Adipocyte (in vitro differentiated cells): ENCODE results near the gene TUSC2.

Experiments
- DNase-seq: peaks from one replicate; pipeline ENCODE4 v3.0.0-alpha.2; 2015; ENCODE audit warnings: low read depth
- H3K27me3 ChIP-seq: replicated peaks from 2 replicates; pipeline ENCODE4 v1.7.0; 2013; ENCODE audit warnings: mild to moderate bottlenecking, low read length, moderate library complexity; ENCODE audit not compliant: control insufficient read depth, insufficient read depth
- H3K36me3 ChIP-seq: 2 replicates; pipeline ENCODE4 v1.7.0; 2013; ENCODE audit warnings: low read length, mild to moderate bottlenecking, moderate library complexity; ENCODE audit not compliant: control insufficient read depth, insufficient read depth, severe bottlenecking
- H3K4me1 ChIP-seq: 2 replicates; pipeline ENCODE4 v1.7.0; 2013; ENCODE audit warnings: mild to moderate bottlenecking, low read length, moderate library complexity; ENCODE audit not compliant: control insufficient read depth, insufficient read depth
- H3K4me3 ChIP-seq: 2 replicates; pipeline ENCODE4 v1.7.0; 2013; ENCODE audit warnings: mild to moderate bottlenecking, low read length, moderate library complexity
- H3K9ac ChIP-seq: 2 replicates; pipeline ENCODE4 v1.7.0; 2013; ENCODE audit warnings: mild to moderate bottlenecking, low read length, moderate library complexity
- H3K9me3 ChIP-seq: 2 replicates; pipeline ENCODE4 v1.7.0; 2013; ENCODE audit warnings: mild to moderate bottlenecking, low read length, moderate library complexity; ENCODE audit not compliant: control insufficient read depth

TUSC2 gene

DNA sequence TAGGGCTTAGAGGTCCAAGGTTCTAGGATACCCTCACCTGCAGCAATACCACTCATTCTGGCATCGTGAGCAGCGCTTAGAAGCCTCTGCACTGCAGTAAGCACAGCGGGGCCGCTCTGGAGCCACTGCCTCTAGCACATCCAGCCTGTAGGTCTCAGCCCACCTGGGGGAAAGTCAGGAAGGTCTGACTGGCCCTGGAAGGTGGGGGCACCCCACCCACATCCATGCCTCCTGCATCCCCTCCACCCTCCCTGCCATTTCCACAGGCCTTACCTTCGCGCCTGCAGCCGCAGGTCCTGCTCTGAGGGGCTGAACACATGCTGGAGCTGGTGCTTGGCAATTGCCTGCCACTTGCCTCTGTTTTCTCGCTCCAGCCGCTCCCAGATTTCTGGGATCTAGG is 13.5 kb upstream of the TUSC2 start:
- no peaks in the 10 kb centered on the region for H3K9me3 ChIP-seq
- H3K27me3 ChIP-seq = no peaks in the 10 kb centered on the region
- peaks cover 39% of the 10 kb centered on the region for H3K4me1 ChIP-seq
- H3K9ac ChIP-seq = peak overlapping the region; percentile 89
- H3K36me3 ChIP-seq = no peaks in the 10 kb centered on the region
- peak overlapping the region; percentile 80 for H3K4me3 ChIP-seq
- no peak for DNase-seq

DNA sequence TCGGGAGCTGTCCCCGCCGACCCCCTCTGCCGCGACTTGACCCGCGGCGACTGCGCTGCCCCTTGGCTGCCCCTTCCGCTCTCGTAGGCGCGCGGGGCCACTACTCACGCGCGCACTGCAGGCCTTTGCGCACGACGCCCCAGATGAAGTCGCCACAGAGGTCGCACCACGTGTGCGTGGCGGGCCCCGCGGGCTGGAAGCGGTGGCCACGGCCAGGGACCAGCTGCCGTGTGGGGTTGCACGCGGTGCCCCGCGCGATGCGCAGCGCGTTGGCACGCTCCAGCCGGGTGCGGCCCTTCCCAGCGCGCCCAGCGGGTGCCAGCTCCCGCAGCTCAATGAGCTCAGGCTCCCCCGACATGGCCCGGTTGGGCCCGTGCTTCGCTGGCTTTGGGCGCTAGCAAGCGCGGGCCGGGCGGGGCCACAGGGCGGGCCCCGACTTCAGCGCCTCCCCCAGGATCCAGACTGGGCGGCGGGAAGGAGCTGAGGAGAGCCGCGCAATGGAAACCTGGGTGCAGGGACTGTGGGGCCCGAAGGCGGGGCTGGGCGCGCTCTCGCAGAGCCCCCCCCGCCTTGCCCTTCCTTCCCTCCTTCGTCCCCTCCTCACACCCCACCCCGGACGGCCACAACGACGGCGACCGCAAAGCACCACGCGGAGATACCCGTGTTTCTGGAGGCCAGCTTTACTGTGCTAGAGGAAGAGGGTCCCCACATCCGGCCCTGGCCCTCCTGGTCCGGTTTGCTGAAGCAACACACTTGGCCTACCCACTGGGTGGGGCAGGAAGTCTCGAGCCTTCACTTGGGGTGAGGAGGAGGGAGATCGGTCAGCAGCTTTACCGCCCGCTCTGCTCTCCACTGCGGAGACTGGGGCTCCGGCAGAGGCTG is 12.7 kb upstream of the TUSC2 start, which contains the start of gene RASSF1:
Gene RASSF1, minus strand, starts transcription at position 389 of the 882 bp plus-strand sequence. Its CDS starts 31 bp downstream, at position 358.
- DNase-seq = no peak
- Histone ChIP-seq H3K27me3 (no peaks in the 10 kb centered on the region), H3K4me3 (peak within 1 kb of the TSS; percentile 80)

DNA sequence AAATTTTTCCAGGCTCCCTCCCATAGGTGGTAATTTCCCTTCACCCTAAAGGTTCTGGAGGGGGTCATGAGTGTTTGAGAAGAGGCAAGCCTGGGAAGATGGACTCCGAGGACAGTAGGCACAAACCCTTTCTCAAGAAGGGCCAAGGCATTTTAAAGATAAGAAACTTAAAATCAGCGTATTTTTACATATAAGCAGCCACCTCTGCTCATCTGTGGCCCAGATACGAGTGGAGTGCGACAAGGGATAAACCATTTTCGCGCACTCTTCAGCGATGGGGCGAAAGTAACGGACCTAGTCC is 12.1 kb upstream of the TUSC2 start:
- peak overlapping the region; percentile 80 for H3K4me3 ChIP-seq
- H3K36me3 ChIP-seq = no peaks in the 10 kb centered on the region
- no peaks in the 10 kb centered on the region for H3K9me3 ChIP-seq
- H3K27me3 ChIP-seq = no peaks in the 10 kb centered on the region
- peaks cover 45% of the 10 kb centered on the region for H3K4me1 ChIP-seq
- DNase-seq = no peak
- H3K9ac ChIP-seq = peak overlapping the region; percentile 89

More for the DNA sequence above, 12.7 kb upstream of the TUSC2 start, which contains the start of gene RASSF1:
- Histone ChIP-seq H3K4me1 (peaks cover 44% of the 10 kb centered on the region), H3K36me3 (no peaks in the 10 kb centered on the region), H3K9me3 (no peaks in the 10 kb centered on the region), H3K9ac (peak within 1 kb of the TSS; percentile 89)

DNA sequence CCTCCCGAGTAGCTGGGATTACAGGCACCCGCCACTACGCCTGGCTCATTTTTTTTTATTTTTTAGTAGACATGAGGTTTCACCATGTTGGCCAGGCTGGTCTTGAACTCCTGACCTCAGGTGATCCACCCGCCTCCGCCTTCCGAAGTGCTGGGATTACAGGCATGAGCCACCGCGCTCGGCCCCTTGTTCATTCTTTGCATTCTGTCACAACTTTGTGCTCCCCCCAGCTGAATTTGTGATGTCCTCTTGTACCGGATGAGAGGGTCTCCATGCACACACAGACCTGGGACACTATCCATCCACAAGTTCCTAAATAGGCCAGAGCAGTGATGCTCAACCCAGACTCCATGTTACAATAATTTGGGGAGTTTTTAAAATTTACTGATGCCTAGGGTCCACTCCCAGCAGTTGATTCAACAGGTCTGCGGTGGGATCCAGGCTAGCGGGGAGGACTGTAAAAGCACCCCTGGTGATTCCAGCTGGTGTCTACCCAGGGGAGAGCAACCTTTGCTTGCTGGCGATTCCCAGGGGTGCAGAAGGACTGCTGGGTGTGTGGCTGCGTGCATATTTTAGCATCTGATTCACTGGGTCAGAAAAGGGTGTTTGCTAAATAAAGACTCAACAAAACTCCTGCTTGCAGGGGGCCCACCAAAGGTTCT is 11.6 kb upstream of the TUSC2 start:
- Histone ChIP-seq H3K36me3 (no peaks in the 10 kb centered on the region), H3K4me3 (peak overlapping the region; percentile 80), H3K4me1 (peaks cover 49% of the 10 kb centered on the region), H3K9ac (peak overlapping the region; percentile 89), H3K9me3 (no peaks in the 10 kb centered on the region), H3K27me3 (no peaks in the 10 kb centered on the region)
- DNase-seq = no peak

DNA sequence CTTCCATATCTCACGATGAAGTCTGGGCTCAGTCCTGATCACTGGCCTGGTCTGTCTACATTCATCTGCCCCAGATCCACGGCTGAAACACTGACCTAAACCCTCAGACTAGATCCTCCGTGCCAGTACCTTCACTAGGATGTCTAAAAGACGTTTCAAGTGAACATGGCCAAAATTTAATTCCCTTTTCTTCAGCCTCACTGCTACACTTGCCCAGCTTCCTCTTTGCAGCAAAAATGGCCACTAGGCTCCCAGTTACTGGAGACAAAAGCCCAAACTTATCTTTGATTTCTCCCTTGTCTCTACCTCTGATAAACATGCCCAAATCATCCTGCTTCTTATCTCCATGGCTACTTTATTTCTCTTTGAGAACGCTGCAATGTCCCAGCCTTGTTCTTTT is 10.9 kb upstream of the TUSC2 start:
- Histone ChIP-seq H3K4me1 (peaks cover 56% of the 10 kb centered on the region), H3K4me3 (peak overlapping the region; percentile 40), H3K27me3 (no peaks in the 10 kb centered on the region), H3K9me3 (no peaks in the 10 kb centered on the region), H3K9ac (peak overlapping the region; percentile 89), H3K36me3 (no peaks in the 10 kb centered on the region)
- DNase-seq = no peak

DNA sequence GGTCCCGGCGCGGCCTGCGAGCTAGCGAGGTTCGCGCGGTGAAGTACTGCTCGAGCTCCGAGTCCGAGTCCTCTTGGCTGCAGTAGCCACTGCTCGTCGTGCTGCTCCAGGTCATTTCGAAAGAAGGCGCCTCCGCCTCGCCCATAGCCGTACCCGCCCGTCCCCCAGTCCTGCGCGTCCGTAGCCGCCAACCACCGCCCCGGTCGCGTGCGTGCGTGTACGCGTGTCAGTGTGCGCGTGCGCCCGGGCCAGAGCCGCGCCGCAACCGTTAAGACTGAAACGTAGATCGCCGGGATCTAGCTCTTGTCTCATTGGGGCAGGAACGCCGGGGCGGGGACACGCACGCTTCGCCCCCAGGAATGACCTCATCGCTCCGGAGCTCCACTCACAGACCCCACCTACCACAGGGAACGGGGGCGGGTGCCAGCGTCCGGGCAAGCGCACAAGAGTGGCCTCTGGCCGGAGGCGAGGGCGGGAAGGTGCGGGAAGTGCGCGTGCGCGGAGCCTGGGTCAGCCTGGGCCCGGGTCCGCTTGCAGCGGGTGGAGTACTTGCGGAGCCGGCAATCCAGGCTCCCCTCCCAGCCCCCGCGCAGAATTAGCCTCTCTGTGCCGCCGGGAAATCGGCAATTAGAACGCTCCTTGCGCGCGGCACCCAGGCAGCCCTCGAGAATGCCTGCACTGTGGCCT is 9.3 kb upstream of the TUSC2 start:
- no peaks in the 10 kb centered on the region for H3K27me3 ChIP-seq
- H3K36me3 ChIP-seq = peaks cover under 1% of the 10 kb centered on the region
- peak overlapping the region; percentile 89 for H3K9ac ChIP-seq
- peak; percentile 100 for DNase-seq
- no peaks in the 10 kb centered on the region for H3K9me3 ChIP-seq
- peaks cover 61% of the 10 kb centered on the region for H3K4me1 ChIP-seq
- H3K4me3 ChIP-seq = peak overlapping the region; percentile 87

DNA sequence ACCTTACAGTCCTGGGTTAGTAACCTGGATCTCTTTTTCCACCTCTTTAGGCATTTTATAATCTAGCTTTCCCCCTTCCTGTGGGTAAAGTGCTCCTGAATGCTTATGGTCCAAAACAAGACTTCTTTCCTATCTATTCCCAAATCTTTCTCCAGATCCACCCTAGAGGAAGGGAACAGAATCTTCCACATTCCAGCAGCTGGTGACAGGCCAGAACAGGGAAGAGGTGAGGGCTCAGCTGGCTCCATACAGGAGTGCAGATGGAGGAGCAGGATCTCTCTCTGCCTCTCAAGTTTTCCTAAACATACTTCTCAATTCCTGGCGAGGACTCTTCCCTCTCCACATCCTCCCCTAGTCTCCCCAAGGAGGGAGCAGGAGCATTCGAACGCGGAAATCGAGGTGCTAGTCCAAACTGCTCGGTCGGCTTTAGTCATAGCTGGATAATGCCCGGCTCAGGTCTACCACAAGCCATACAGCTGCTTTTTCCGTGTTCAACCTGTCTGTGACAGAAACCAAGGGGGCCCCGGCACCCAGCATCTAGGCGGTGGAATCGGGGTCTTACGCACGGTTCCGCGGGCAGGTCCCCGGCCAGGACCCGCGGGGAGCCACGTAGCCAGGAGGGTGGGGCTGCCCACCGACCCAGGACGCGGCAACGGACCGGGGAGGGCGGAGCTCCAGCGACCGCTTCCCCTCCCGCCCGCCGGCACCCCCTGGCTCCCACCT is 8.6 kb upstream of the TUSC2 start:
- DNase-seq = peak; percentile 53
- no peaks in the 10 kb centered on the region for H3K27me3 ChIP-seq
- H3K36me3 ChIP-seq = peaks cover 7% of the 10 kb centered on the region
- H3K4me1 ChIP-seq = peaks cover 61% of the 10 kb centered on the region
- H3K9me3 ChIP-seq = no peaks in the 10 kb centered on the region
- peak overlapping the region; percentile 87 for H3K4me3 ChIP-seq
- H3K9ac ChIP-seq = peak overlapping the region; percentile 89

DNA sequence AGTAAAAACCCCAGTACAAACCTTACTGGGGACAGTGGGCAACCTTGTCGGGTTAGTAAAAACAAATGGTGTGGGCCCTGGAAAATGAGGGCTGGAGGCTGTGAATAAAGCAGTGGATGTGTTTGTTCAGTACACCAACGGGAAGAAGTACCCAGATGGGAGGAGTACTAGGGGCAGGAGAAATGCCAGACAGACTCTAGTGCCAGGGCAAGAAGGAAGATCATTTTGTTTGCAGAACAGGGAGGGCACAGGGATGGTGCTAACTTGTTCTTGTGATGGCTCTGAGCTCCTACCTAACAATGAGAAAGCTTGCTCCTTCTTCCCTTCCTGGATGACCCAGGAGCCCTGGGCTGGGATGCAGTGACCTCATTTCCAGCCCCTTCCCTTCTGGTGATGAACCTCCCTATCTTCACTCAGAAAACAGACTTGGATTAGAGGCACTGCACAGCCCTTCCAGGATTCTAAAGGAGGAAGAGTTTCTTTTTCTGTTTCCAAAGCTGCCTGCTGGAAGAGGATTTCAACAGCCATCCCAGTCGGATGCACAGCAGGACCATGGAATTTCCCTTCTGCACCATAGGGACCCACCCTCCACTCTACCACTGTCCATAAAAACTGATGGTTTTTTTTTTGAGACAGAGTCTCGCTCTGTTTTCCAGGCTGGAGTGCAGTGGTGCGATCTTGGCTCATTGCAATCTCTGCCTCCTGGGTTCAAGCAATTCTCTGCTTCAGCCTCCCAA is 6.5 kb upstream of the TUSC2 start:
- peak overlapping the region; percentile 50 for H3K9ac ChIP-seq
- H3K9me3 ChIP-seq = no peaks in the 10 kb centered on the region
- H3K27me3 ChIP-seq = no peaks in the 10 kb centered on the region
- H3K4me3 ChIP-seq = peak overlapping the region; percentile 35
- no peak for DNase-seq
- H3K36me3 ChIP-seq = peaks cover 28% of the 10 kb centered on the region
- H3K4me1 ChIP-seq = peaks cover 46% of the 10 kb centered on the region

DNA sequence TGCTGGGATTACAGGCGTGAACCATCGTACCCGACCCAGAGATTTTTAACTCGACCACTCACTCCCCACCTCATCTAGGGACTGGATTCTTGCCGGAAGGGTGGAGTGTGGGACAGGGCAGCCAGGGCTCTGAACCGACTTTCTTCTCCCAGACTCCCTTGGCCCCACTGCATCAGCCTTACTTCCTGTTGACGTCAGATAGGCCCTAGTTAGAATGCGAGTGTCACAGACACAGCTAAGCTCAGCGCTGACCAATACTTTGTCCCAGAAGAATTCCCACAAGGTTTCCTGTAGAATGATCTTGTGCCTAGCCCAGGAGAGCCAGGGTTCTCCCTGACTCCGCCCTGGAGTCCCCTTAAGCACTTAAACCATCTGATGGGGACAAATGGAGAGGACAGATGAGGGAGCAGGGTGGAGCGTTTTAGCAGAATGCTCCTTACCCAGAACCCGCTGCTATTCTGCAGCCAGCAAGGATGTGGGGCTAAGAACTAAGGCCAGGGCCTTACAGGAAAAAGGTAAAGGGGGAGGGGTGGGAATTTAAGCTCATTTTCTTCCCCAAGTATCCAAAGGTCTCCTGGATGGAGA is 5.8 kb upstream of the TUSC2 start:
- Histone ChIP-seq H3K9ac (peak overlapping the region; percentile 50), H3K4me1 (peaks cover 41% of the 10 kb centered on the region), H3K36me3 (peaks cover 31% of the 10 kb centered on the region), H3K4me3 (peak overlapping the region; percentile 35), H3K27me3 (no peaks in the 10 kb centered on the region), H3K9me3 (no peaks in the 10 kb centered on the region)
- no peak for DNase-seq

DNA sequence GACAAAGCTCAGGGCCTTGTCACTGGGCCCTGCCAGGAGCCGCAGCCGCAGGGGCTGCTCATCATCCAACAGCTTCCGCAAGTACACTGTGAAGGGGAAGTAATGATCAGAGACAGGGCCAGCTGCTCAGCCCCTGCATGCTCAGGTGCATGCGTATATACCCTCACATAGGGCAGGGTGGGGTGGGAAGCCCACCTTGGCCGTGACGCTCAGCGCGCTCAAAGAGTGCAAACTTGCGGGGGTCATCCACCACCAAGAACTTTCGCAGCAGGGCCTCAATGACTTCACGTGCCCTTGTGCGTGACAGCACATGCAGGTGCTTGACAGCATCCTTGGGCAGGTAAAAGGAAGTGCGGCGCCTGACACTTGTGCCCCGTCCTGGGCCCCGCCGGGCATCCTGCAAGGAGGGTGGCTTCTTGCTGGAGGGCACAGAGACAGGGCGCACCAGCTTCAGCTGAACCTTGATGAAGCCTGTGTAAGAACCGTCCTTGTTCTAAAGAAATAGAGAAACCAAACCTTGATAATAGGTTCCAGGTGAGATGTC is 3.4 kb upstream of the TUSC2 start:
- Histone ChIP-seq H3K36me3 (peaks cover 32% of the 10 kb centered on the region), H3K9ac (no peak overlapping the region), H3K4me1 (peaks cover 45% of the 10 kb centered on the region), H3K9me3 (no peaks in the 10 kb centered on the region), H3K4me3 (no peak overlapping the region), H3K27me3 (no peaks in the 10 kb centered on the region)
- DNase-seq = no peak
